HFFc6 (cell line): ENCODE measurements around the gene PARVA. TPM values are rescaled to one million over a fixed set of nuclear protein-coding genes. Genes with fewer than 3 reads are reported as not detected.

Source experiments
- DNase-seq: peaks from one replicate; pipeline ENCODE4 v3.0.0-alpha.2; 2018
- H3K27ac Mint-ChIP-seq: 2 replicates; pipeline ENCODE4 v1.8.0; 2020; ENCODE audit warnings: mild to moderate bottlenecking, mixed read lengths
- H3K27me3 Mint-ChIP-seq: 2 replicates; pipeline ENCODE4 v1.8.0; 2021; ENCODE audit warnings: mild to moderate bottlenecking, moderate library complexity, mixed read lengths; ENCODE audit not compliant: insufficient read depth
- H3K36me3 Mint-ChIP-seq: 2 replicates; pipeline ENCODE4 v1.8.0; 2021; ENCODE audit warnings: low read depth, mixed read lengths
- H3K4me1 Mint-ChIP-seq: 2 replicates; pipeline ENCODE4 v1.8.0; 2020; ENCODE audit warnings: low read depth, mixed read lengths
- H3K4me3 Mint-ChIP-seq: 2 replicates; pipeline ENCODE4 v1.8.0; 2020; ENCODE audit warnings: mild to moderate bottlenecking, moderate library complexity, mixed read lengths
- H3K9me3 Mint-ChIP-seq: 2 replicates; pipeline ENCODE4 v1.8.0; 2020; ENCODE audit warnings: mild to moderate bottlenecking, mixed read lengths
- total RNA-seq, 6 experiments: library from RNA; stranded (reverse); fragmentation: NEBNext Ultra II Directional; extraction: Animal tissue kit (Norgen Biotek cat#: 25700); gene quantifications; 2 replicates in 1 of 6; 3 replicates in 5 of 6; pipeline ENCODE4 v1.2.3, GENCODE V29; 2021
- TF ChIP-seq, protein P1 (sequence below): fragments of 200-600 bp; sonication (generic); IDR thresholded peaks from 2 replicates; pipeline ENCODE4 v1.5.0; 2021; ENCODE audit warnings: antibody characterized with exemption, mild to moderate bottlenecking

Gene PARVA
- total RNA-seq, 6 experiments from 2014 or later = 150 to 237 (median 184) TPM

DNA sequence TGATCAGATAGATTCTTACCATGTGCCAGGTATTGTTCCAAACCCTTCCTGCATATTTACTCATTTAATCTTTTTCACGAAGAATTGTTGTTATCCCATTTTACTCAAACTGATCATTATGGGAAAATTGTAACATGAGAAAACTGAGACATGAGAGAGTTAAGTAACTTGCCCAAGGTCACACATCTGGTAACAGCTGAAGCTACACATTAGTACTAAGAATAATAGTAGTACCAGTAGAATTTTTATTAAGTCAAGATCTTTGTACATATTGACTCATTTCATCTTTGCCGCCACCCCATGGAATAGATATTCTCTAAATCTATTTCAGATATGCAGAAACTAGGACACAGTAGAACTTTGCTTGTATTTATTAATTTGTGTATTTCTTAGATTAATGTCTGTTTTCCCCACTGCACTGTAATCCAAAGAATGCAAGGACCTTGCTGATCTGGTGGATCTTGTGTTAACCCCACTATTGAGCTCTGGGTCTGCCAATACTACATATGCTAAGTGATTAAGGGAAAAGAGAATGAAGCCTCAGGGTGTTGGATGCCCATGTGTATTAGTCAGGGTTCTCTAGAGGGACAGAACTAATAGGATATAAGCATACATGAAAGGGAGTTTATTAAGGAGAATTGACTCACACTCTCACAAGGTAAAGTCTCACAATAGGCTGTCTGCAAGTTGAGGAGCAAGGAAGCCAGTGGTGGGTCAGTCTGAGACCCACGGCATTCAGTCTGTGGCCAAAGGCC is 72.8 kb downstream of the PARVA start:
- peaks cover 1% of the 10 kb centered on the region; the same call in 1 of the 2 replicates for H3K27me3 Mint-ChIP-seq
- H3K27ac Mint-ChIP-seq = peak overlapping the region; percentile 89
- TF ChIP-seq, protein P1, sequence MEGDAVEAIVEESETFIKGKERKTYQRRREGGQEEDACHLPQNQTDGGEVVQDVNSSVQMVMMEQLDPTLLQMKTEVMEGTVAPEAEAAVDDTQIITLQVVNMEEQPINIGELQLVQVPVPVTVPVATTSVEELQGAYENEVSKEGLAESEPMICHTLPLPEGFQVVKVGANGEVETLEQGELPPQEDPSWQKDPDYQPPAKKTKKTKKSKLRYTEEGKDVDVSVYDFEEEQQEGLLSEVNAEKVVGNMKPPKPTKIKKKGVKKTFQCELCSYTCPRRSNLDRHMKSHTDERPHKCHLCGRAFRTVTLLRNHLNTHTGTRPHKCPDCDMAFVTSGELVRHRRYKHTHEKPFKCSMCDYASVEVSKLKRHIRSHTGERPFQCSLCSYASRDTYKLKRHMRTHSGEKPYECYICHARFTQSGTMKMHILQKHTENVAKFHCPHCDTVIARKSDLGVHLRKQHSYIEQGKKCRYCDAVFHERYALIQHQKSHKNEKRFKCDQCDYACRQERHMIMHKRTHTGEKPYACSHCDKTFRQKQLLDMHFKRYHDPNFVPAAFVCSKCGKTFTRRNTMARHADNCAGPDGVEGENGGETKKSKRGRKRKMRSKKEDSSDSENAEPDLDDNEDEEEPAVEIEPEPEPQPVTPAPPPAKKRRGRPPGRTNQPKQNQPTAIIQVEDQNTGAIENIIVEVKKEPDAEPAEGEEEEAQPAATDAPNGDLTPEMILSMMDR = peak; percentile 23; the same call in 1 of the 2 replicates
- H3K36me3 Mint-ChIP-seq = peaks cover 11% of the 10 kb centered on the region; the same call in 1 of the 2 replicates
- peaks cover 75% of the 10 kb centered on the region for H3K4me1 Mint-ChIP-seq
- no peaks in the 10 kb centered on the region for H3K9me3 Mint-ChIP-seq
- DNase-seq = peak; percentile 88
- H3K4me3 Mint-ChIP-seq = peak overlapping the region; percentile 63

DNA sequence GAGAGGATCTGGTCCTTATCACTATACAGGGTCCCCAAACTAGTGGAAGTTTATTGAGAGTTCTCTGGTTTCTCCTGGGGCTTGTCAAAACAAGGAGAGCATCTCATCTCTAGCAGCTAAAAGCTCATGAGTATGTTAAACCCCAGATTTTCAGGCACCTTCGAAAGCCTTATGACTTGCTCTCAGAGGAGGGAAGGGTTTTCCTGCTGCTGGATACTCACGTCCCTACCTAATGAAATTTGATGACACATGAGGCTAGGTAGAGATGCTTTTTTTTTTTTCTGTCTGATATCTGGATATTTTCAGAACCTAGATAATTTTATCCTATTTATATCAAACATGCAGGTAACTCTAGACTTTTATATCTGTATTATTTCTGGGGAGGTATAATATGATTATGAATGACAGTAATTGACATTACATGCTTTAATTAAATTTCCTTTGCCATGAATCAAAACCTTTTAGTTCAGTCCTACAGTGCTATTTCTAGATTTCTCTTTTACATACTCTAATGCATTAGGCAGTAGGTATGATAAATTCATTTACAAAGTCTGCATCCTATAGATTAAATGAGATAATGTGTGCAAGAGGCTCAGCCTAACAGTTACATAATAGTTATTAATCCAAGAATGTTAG is 73.9 kb downstream of the PARVA start:
- Mint-ChIP-seq H3K27me3 (peaks cover 1% of the 10 kb centered on the region; the same call in 1 of the 2 replicates), H3K4me3 (peak overlapping the region; percentile 63; the same call in 1 of the 2 replicates), H3K4me1 (peaks cover 86% of the 10 kb centered on the region), H3K36me3 (peaks cover 14% of the 10 kb centered on the region; the same call in 1 of the 2 replicates), H3K27ac (peak overlapping the region; percentile 89), H3K9me3 (no peaks in the 10 kb centered on the region)
- TF ChIP-seq, protein P1 = no peak
- DNase-seq = no peak

DNA sequence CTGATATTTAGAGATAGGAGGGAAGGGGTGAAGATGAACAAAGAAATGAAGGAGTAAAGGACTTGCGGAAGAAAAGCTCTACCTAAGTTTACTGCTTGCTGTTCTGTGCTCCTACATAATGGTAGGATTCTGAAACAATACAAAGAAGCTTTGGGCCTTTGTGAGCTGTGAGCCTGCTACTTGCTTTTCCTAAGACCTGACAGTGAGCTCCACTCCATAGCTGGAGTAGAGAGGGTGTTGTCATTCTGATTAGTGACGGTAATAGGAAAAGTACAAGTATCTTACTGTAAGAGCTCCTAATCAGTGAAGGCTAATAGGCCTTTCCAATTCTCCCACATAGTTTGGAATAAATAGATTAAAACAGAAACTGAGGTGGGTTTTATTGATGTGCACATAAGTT is 75.9 kb downstream of the PARVA start:
- 0 out of 2 replicates have a peak, but pooled peaks cover 14% of the 10 kb centered on the region for H3K36me3 Mint-ChIP-seq
- H3K27ac Mint-ChIP-seq = 0 out of 2 replicates have a peak overlapping the region, but pooled peaks have one; percentile 17
- TF ChIP-seq, protein P1 = no peak
- peaks cover 90% of the 10 kb centered on the region for H3K4me1 Mint-ChIP-seq
- no peak overlapping the region for H3K4me3 Mint-ChIP-seq
- no peaks in the 10 kb centered on the region for H3K9me3 Mint-ChIP-seq
- peaks cover 6% of the 10 kb centered on the region for H3K27me3 Mint-ChIP-seq
- no peak for DNase-seq

DNA sequence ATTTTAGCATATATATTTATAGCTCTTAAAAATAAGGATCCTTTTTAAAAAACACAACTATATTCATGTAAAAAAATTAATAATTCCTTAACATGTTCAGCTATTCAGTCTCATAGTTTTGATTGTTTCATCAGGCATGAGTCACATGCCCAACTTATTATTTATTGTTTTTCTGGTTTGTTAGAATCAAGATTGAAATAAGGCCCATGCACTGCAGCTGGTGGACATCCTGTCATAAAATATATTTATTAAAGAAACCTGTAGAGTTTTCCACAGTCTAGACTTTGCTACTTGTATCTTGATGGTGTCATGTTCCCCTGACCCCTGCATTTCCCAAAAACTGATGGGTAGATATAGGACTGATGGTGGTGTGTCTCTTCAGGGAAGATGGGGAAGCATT is 77.4 kb downstream of the PARVA start:
- peaks cover 90% of the 10 kb centered on the region for H3K4me1 Mint-ChIP-seq
- DNase-seq = no peak
- peak overlapping the region; percentile 24 for H3K27ac Mint-ChIP-seq
- H3K27me3 Mint-ChIP-seq = peaks cover 12% of the 10 kb centered on the region
- H3K9me3 Mint-ChIP-seq = no peaks in the 10 kb centered on the region
- TF ChIP-seq, protein P1 = no peak
- 0 out of 2 replicates have a peak, but pooled peaks cover 14% of the 10 kb centered on the region for H3K36me3 Mint-ChIP-seq
- H3K4me3 Mint-ChIP-seq = no peak overlapping the region

DNA sequence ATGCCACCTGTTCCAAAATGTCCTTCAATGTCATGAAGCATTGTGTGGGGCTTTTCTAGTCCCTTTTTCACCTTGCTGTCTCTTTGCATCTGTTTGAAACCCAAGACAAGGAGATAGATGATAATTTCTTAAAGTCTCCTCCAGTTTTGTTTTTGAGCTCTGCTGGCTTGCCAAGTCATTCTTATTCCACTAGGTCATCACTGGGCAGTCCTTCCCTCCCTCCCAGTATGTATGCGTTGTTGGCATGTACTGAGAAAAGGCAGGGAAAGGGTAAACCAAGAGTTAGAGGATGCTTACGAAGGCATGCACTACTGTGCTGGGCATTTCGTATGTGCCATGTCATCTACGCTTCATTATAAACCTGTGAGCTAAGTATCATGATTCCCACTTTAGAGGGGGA is 78.6 kb downstream of the PARVA start:
- TF ChIP-seq, protein P1 = no peak
- Mint-ChIP-seq H3K27ac (peak overlapping the region; percentile 94), H3K27me3 (peaks cover 12% of the 10 kb centered on the region), H3K9me3 (no peaks in the 10 kb centered on the region), H3K4me3 (peak overlapping the region; percentile 76), H3K36me3 (peaks cover 25% of the 10 kb centered on the region), H3K4me1 (peaks cover 90% of the 10 kb centered on the region)
- DNase-seq = peak; percentile 58
